H1 (cell line): Measurements from ENCODE around the gene KLC4. TPM values are rescaled to one million over a fixed set of nuclear protein-coding genes. Genes with fewer than 3 reads are reported as not detected.

ENCODE experiments used
- ATF2 ChIP-seq: IDR thresholded peaks from 2 replicates; pipeline ENCODE4 v1.6.1; 2012; ENCODE audit warnings: low read length, inconsistent platforms
- EGR1 ChIP-seq: IDR thresholded peaks from 2 replicates; pipeline ENCODE4 v1.6.1; 2011; ENCODE audit warnings: low read depth, low read length, borderline replicate concordance
- EZH2 ChIP-seq: fragments of 200-600 bp; sonication (generic); IDR thresholded peaks from 2 replicates; pipeline ENCODE4 v1.7.1; 2012; ENCODE audit warnings: low read depth, mild to moderate bottlenecking, moderate library complexity, low read length, inconsistent platforms; ENCODE audit not compliant: severe bottlenecking
- JUN ChIP-seq: IDR thresholded peaks from 2 replicates; pipeline ENCODE4 v1.6.1; 2011; ENCODE audit warnings: low read depth, mild to moderate bottlenecking, improper control_type of control experiment, low read length
- NRF1 ChIP-seq: IDR thresholded peaks from 2 replicates; pipeline ENCODE4 v1.6.1; 2011; ENCODE audit warnings: mild to moderate bottlenecking, low read depth, low read length, improper control_type of control experiment
- RAD21 ChIP-seq, 2 experiments: IDR thresholded peaks in 1 of 2; conservative IDR thresholded peaks in 1 of 2; 2 replicates each; pipeline ENCODE4 v1.6.1; 2011; ENCODE audit warnings: low read depth in 2 of 2, low read length in 2 of 2, improper control_type of control experiment in 1 of 2, inconsistent platforms in 1 of 2, mild to moderate bottlenecking in 1 of 2, moderate library complexity in 1 of 2
- SP1 ChIP-seq: IDR thresholded peaks from 2 replicates; pipeline ENCODE4 v1.6.1; 2011; ENCODE audit warnings: low read depth, low read length
- polyA plus RNA-seq, 7 experiments: library from polyadenylated mRNA; depleted of rRNA in 3 of 7; stranded (reverse) in 5 of 7; unstranded in 2 of 7; fragments of >200 nt in 5 of 7; fragments of 200-250 nt in 2 of 7; gene quantifications; 1 replicate in 5 of 7; 2 replicates in 1 of 7; 4 replicates in 1 of 7; pipeline versions ENCODE4 v1.2.1 to v1.2.3, GENCODE V29; 2011 to 2013; ENCODE audit warnings: missing spikeins in 2 of 7, mixed read lengths in 2 of 7
- total RNA-seq: library from RNA; stranded (reverse); fragmentation: NEBNext Ultra II Directional; extraction: Animal tissue kit (Norgen Biotek cat#: 25700); gene quantifications from 2 replicates; pipeline ENCODE4 v1.2.1, GENCODE V29; 2021
- TF ChIP-seq, protein P1 (sequence below): fragments of 300-600 bp; sonication (generic); IDR thresholded peaks from 2 replicates; pipeline ENCODE4 v1.7.1; 2012; ENCODE audit warnings: low read length, moderate library complexity, mild to moderate bottlenecking, inconsistent platforms; ENCODE audit not compliant: insufficient replicate concordance

Gene KLC4
- total and polyA plus RNA-seq, 2 of the 8 experiments (the other 6 are each of a cell fraction or from before 2014, with no cell fraction given): 15.7 to 28.5 TPM

DNA sequence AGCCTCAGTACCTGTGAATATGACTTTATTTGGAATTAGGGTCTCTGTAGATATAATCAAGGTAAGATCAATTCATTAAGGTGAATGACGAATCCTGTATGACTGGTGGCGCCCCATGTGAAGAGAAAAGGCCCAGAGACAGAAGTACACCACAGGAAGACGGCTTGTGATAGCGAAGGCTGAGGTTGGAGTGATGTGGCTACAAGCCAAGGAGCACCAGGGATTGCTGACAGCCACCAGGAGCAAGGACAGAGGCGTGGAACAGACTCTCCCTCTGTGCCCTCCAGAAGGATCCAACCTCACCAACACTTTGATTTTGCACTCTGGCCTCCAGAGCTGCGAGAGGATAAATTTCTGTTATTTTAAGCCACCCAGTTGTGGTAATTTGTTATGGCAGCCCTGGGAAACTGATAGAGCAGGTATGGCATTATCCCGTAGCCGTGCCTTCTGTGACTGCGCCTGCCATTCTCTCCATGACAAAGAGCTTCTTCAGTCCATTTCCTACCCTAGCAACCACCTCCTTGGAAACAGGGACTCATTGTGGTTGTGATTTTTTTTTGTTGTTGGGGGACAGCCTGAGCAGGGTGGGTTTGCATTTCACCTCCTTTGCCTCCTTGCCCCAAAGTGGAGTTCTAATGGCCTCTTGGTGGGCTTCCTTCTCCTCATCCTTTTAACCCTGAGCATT is 46.2 kb downstream of the KLC4 start (continued):
- TF ChIP-seq, protein P1, sequence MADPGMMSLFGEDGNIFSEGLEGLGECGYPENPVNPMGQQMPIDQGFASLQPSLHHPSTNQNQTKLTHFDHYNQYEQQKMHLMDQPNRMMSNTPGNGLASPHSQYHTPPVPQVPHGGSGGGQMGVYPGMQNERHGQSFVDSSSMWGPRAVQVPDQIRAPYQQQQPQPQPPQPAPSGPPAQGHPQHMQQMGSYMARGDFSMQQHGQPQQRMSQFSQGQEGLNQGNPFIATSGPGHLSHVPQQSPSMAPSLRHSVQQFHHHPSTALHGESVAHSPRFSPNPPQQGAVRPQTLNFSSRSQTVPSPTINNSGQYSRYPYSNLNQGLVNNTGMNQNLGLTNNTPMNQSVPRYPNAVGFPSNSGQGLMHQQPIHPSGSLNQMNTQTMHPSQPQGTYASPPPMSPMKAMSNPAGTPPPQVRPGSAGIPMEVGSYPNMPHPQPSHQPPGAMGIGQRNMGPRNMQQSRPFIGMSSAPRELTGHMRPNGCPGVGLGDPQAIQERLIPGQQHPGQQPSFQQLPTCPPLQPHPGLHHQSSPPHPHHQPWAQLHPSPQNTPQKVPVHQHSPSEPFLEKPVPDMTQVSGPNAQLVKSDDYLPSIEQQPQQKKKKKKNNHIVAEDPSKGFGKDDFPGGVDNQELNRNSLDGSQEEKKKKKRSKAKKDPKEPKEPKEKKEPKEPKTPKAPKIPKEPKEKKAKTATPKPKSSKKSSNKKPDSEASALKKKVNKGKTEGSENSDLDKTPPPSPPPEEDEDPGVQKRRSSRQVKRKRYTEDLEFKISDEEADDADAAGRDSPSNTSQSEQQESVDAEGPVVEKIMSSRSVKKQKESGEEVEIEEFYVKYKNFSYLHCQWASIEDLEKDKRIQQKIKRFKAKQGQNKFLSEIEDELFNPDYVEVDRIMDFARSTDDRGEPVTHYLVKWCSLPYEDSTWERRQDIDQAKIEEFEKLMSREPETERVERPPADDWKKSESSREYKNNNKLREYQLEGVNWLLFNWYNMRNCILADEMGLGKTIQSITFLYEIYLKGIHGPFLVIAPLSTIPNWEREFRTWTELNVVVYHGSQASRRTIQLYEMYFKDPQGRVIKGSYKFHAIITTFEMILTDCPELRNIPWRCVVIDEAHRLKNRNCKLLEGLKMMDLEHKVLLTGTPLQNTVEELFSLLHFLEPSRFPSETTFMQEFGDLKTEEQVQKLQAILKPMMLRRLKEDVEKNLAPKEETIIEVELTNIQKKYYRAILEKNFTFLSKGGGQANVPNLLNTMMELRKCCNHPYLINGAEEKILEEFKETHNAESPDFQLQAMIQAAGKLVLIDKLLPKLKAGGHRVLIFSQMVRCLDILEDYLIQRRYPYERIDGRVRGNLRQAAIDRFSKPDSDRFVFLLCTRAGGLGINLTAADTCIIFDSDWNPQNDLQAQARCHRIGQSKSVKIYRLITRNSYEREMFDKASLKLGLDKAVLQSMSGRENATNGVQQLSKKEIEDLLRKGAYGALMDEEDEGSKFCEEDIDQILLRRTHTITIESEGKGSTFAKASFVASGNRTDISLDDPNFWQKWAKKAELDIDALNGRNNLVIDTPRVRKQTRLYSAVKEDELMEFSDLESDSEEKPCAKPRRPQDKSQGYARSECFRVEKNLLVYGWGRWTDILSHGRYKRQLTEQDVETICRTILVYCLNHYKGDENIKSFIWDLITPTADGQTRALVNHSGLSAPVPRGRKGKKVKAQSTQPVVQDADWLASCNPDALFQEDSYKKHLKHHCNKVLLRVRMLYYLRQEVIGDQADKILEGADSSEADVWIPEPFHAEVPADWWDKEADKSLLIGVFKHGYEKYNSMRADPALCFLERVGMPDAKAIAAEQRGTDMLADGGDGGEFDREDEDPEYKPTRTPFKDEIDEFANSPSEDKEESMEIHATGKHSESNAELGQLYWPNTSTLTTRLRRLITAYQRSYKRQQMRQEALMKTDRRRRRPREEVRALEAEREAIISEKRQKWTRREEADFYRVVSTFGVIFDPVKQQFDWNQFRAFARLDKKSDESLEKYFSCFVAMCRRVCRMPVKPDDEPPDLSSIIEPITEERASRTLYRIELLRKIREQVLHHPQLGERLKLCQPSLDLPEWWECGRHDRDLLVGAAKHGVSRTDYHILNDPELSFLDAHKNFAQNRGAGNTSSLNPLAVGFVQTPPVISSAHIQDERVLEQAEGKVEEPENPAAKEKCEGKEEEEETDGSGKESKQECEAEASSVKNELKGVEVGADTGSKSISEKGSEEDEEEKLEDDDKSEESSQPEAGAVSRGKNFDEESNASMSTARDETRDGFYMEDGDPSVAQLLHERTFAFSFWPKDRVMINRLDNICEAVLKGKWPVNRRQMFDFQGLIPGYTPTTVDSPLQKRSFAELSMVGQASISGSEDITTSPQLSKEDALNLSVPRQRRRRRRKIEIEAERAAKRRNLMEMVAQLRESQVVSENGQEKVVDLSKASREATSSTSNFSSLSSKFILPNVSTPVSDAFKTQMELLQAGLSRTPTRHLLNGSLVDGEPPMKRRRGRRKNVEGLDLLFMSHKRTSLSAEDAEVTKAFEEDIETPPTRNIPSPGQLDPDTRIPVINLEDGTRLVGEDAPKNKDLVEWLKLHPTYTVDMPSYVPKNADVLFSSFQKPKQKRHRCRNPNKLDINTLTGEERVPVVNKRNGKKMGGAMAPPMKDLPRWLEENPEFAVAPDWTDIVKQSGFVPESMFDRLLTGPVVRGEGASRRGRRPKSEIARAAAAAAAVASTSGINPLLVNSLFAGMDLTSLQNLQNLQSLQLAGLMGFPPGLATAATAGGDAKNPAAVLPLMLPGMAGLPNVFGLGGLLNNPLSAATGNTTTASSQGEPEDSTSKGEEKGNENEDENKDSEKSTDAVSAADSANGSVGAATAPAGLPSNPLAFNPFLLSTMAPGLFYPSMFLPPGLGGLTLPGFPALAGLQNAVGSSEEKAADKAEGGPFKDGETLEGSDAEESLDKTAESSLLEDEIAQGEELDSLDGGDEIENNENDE: no peak
- TF ChIP-seq EZH2 (no peak), EGR1 (no peak), NRF1 (no peak), JUN (no peak), RAD21 (IDR thresholded peaks at IDR 0.05 in 1 of 2, conservative IDR thresholded peaks at IDR 0.05 in 1 of 2; ENCODE audit: low read depth in 2 of 2, low read length in 2 of 2) (no peak), ATF2 (no peak), SP1 (no peak)
